Measurements from ENCODE around the gene ASCC2. TPM values are rescaled to one million over a fixed set of nuclear protein-coding genes. Genes with fewer than 3 reads are reported as not detected.
"Not testable (repeated sequence)": the region's sequence is repeated elsewhere in the genome, so short reads cannot be mapped to it uniquely, and the experiment has no call there.

The ASCC2 gene
- total RNA-seq, 2 experiments from 2014 or later, result 55.3 to 58.5 TPM

GRCh38 chr22:29834046-29834445 is 4.0 kb downstream of the ASCC2 start:
- intact Hi-C loops (cut with micrococcal nuclease), result no loop called here
- Mint-ChIP-seq H3K36me3 (ENCODE audit: low read depth) (peaks cover 16% of the 10 kb centered on the region), H3K27me3 (no peaks in the 10 kb centered on the region), H3K27ac (no peak overlapping the region), H3K4me3 (no peak overlapping the region), H3K4me1 (ENCODE audit: low read depth) (peaks cover 28% of the 10 kb centered on the region), H3K9me3 (peaks cover 1% of the 10 kb centered on the region)
- ATAC-seq (no peak), DNase-seq (no peak)
- ChIA-PET CTCF (interaction anchor here (1.8 kb wide), 1 partner anchor 172 kb away, joined by 6 read pairs; no protein-coding TSS in a partner anchor), POLR2A (no interaction called here)
- no peak for TF ChIP-seq CTCF (IDR thresholded peaks at IDR 0.05)

GRCh38 chr22:29833392-29833965 is 4.6 kb downstream of the ASCC2 start:
- CTCF ChIA-PET, result interaction anchor here (1.8 kb wide), 1 partner anchor 172 kb away, joined by 6 read pairs; no protein-coding TSS in a partner anchor
- DNase-seq (no peak), ATAC-seq (no peak)
- intact Hi-C loops (cut with micrococcal nuclease), result no loop called here
- POLR2A ChIA-PET, result no interaction called here
- H3K27ac Mint-ChIP-seq, result no peak overlapping the region
- H3K4me1 Mint-ChIP-seq (ENCODE audit: low read depth), result peaks cover 23% of the 10 kb centered on the region
- H3K4me3 Mint-ChIP-seq, result no peak overlapping the region
- H3K36me3 Mint-ChIP-seq (ENCODE audit: low read depth), result peaks cover 18% of the 10 kb centered on the region
- no peak for TF ChIP-seq CTCF (IDR thresholded peaks at IDR 0.05)
- no peaks in the 10 kb centered on the region for H3K9me3 Mint-ChIP-seq
- no peaks in the 10 kb centered on the region for H3K27me3 Mint-ChIP-seq

- H3K27ac Mint-ChIP-seq, result no peak overlapping the region
- ChIA-PET POLR2A (no interaction called here), CTCF (interaction anchor here (2.9 kb wide), 1 partner anchor 173 kb away, joined by 9 read pairs; no protein-coding TSS in a partner anchor)
- peaks cover 17% of the 10 kb centered on the region for H3K36me3 Mint-ChIP-seq (ENCODE audit: low read depth)
- peaks cover 15% of the 10 kb centered on the region for H3K4me1 Mint-ChIP-seq (ENCODE audit: low read depth)
- no peak for ATAC-seq
- no peak overlapping the region for H3K4me3 Mint-ChIP-seq
- intact Hi-C loops (cut with micrococcal nuclease), result no loop called here
- H3K27me3 Mint-ChIP-seq, result no peaks in the 10 kb centered on the region
- DNase-seq, result no peak
- H3K9me3 Mint-ChIP-seq, result no peaks in the 10 kb centered on the region
- no peak for TF ChIP-seq CTCF (IDR thresholded peaks at IDR 0.05)
These were observed 6.1 kb downstream of the ASCC2 start for GRCh38 chr22:29831958-29832357.

- DNase-seq, result no peak
- H3K4me1 Mint-ChIP-seq (ENCODE audit: low read depth), result peaks cover 11% of the 10 kb centered on the region
- no peak for TF ChIP-seq CTCF (IDR thresholded peaks at IDR 0.05)
- no peaks in the 10 kb centered on the region for H3K9me3 Mint-ChIP-seq
- peaks cover 17% of the 10 kb centered on the region for H3K36me3 Mint-ChIP-seq (ENCODE audit: low read depth)
- H3K27me3 Mint-ChIP-seq, result no peaks in the 10 kb centered on the region
- ATAC-seq, result no peak
- POLR2A ChIA-PET, result no interaction called here
- no peak overlapping the region for H3K27ac Mint-ChIP-seq
- intact Hi-C loops (cut with micrococcal nuclease), result no loop called here
- CTCF ChIA-PET, result interaction anchor here (2.9 kb wide), 1 partner anchor 174 kb away, joined by 9 read pairs; no protein-coding TSS in a partner anchor
- H3K4me3 Mint-ChIP-seq, result no peak overlapping the region
These were observed 6.7 kb downstream of the ASCC2 start for GRCh38 chr22:29831186-29831921.

GRCh38 chr22:29830585-29830984 is 7.5 kb downstream of the ASCC2 start:
- Mint-ChIP-seq H3K27me3 (no peaks in the 10 kb centered on the region), H3K36me3 (ENCODE audit: low read depth) (peaks cover 17% of the 10 kb centered on the region), H3K4me3 (no peak overlapping the region), H3K4me1 (ENCODE audit: low read depth) (peaks cover 5% of the 10 kb centered on the region), H3K27ac (no peak overlapping the region), H3K9me3 (no peaks in the 10 kb centered on the region)
- ChIA-PET POLR2A (no interaction called here), CTCF (interaction anchor here (2.9 kb wide), 1 partner anchor 175 kb away, joined by 9 read pairs; no protein-coding TSS in a partner anchor)
- no peak for DNase-seq
- TF ChIP-seq CTCF (IDR thresholded peaks at IDR 0.05), result no peak
- ATAC-seq, result no peak
- intact Hi-C loops (cut with micrococcal nuclease), result no loop called here

GRCh38 chr22:29827726-29828125 is 10.3 kb downstream of the ASCC2 start:
- ATAC-seq; H3K4me1 Mint-ChIP-seq (ENCODE audit: low read depth); DNase-seq; intact Hi-C loops (cut with micrococcal nuclease); H3K27ac Mint-ChIP-seq; H3K9me3 Mint-ChIP-seq; H3K4me3 Mint-ChIP-seq; H3K27me3 Mint-ChIP-seq; CTCF ChIA-PET: not testable (repeated sequence)
- POLR2A ChIA-PET, result interaction anchor here (0.7 kb wide), 1 partner anchor 22 kb away, joined by 5 read pairs; no protein-coding TSS in a partner anchor
- peaks cover 26% of the 10 kb centered on the region for H3K36me3 Mint-ChIP-seq (ENCODE audit: low read depth)

Measured in activated CD8-positive, alpha-beta T cell treated with anti-CD3 and anti-CD28 coated beads for 36 hours (primary cell).